GM23338 (cell line): ENCODE measurements around the gene TFEB. TPM values are rescaled to one million over a fixed set of nuclear protein-coding genes. Genes with fewer than 3 reads are reported as not detected.

Experiments
- ATAC-seq: fragments of 200-7000 bp; cut with Tn5 transposase; 3 replicates; pipeline ENCODE4 v1.9.1; 2020
- DNase-seq: peaks from one replicate; pipeline ENCODE4 v3.0.0-alpha.2; 2015; ENCODE audit warnings: low spot score
- H2AFZ ChIP-seq: fragments of 200-600 bp; sonication (generic); 2 replicates; pipeline ENCODE4 v1.8.0; 2016; ENCODE audit warnings: antibody characterized with exemption, mild to moderate bottlenecking, moderate library complexity
- H3F3A ChIP-seq: fragments of 200-600 bp; sonication (generic); replicated peaks from 2 replicates; pipeline ENCODE4 v1.8.0; 2017; ENCODE audit warnings: antibody characterized with exemption, mixed run types, low read depth
- H3K27ac ChIP-seq: fragments of 200-600 bp; sonication (generic); 2 replicates; pipeline ENCODE4 v1.6.1; 2016; ENCODE audit warnings: low read depth
- H3K27me3 ChIP-seq: fragments of 200-600 bp; sonication (generic); 2 replicates; pipeline ENCODE4 v1.8.0; 2016; ENCODE audit warnings: mild to moderate bottlenecking, mixed run types, moderate library complexity; ENCODE audit not compliant: insufficient read depth
- H3K36me3 ChIP-seq: fragments of 200-600 bp; sonication (generic); 2 replicates; pipeline ENCODE4 v1.8.0; 2016; ENCODE audit warnings: mild to moderate bottlenecking; ENCODE audit not compliant: insufficient read depth
- H3K4me1 ChIP-seq: fragments of 200-600 bp; sonication (generic); 2 replicates; pipeline ENCODE4 v1.8.0; 2016; ENCODE audit warnings: mild to moderate bottlenecking, moderate library complexity; ENCODE audit not compliant: insufficient read depth
- H3K4me2 ChIP-seq: fragments of 200-600 bp; sonication (generic); 2 replicates; pipeline ENCODE4 v1.7.1; 2017; ENCODE audit warnings: mixed run types
- H3K4me3 ChIP-seq: fragments of 200-600 bp; sonication (generic); 2 replicates; pipeline ENCODE4 v1.6.1; 2016; ENCODE audit warnings: mixed run types
- H3K79me2 ChIP-seq: fragments of 200-600 bp; sonication (generic); replicated peaks from 2 replicates; pipeline ENCODE4 v1.8.0; 2017; ENCODE audit warnings: mild to moderate bottlenecking; ENCODE audit not compliant: insufficient read depth
- H3K9me2 ChIP-seq: fragments of 200-600 bp; sonication (generic); 2 replicates; pipeline ENCODE4 v1.8.0; 2017; ENCODE audit not compliant: insufficient read depth
- H4K20me1 ChIP-seq: fragments of 200-600 bp; sonication (generic); replicated peaks from 2 replicates; pipeline ENCODE4 v1.8.0; 2017; ENCODE audit warnings: mild to moderate bottlenecking; ENCODE audit not compliant: insufficient read depth
- H3K27ac Mint-ChIP-seq: 2 replicates; pipeline ENCODE4 v1.8.0; 2020; ENCODE audit warnings: inconsistent platforms, mild to moderate bottlenecking, moderate library complexity, mixed read lengths
- H3K27me3 Mint-ChIP-seq: 3 replicates; pipeline ENCODE4 v1.8.0; 2022; ENCODE audit warnings: low read depth, mild to moderate bottlenecking, moderate library complexity, mixed read lengths, inconsistent platforms; ENCODE audit not compliant: insufficient read depth, poor library complexity
- H3K36me3 Mint-ChIP-seq: 3 replicates; pipeline ENCODE4 v1.8.0; 2021; ENCODE audit warnings: low read depth, mild to moderate bottlenecking, inconsistent platforms, moderate library complexity, mixed read lengths
- H3K4me1 Mint-ChIP-seq: 3 replicates; pipeline ENCODE4 v1.8.0; 2020; ENCODE audit warnings: mild to moderate bottlenecking, inconsistent platforms, mixed read lengths
- H3K4me3 Mint-ChIP-seq: 3 replicates; pipeline ENCODE4 v1.8.0; 2021; ENCODE audit warnings: moderate library complexity, mild to moderate bottlenecking, inconsistent platforms, mixed read lengths
- H3K9me3 Mint-ChIP-seq: 3 replicates; pipeline ENCODE4 v1.8.0; 2020; ENCODE audit warnings: moderate library complexity, mild to moderate bottlenecking, inconsistent platforms, mixed read lengths
- CREB1 ChIP-seq: fragments of 250-450 bp; sonication (Bioruptor Pico); IDR thresholded peaks from 2 replicates; pipeline ENCODE4 v1.5.0; 2020; ENCODE audit warnings: low read depth, mild to moderate bottlenecking, moderate library complexity
- CTCF ChIP-seq, 2 experiments: fragments of 200-600 bp in 1 of 2; sonication (generic) in 1 of 2; conservative IDR thresholded peaks; 2 replicates each; pipeline versions ENCODE4 v1.5.1 to v1.6.1; 2016 to 2017; ENCODE audit warnings: antibody characterized with exemption in 2 of 2, low read depth in 2 of 2, mild to moderate bottlenecking in 2 of 2, moderate library complexity in 1 of 2
- EZH2 ChIP-seq: fragments of 200-600 bp; sonication (generic); IDR thresholded peaks from one replicate; pipeline ENCODE4 v1.8.0; 2017; ENCODE audit warnings: antibody characterized with exemption, mild to moderate bottlenecking, low read depth; ENCODE audit not compliant: unreplicated experiment
- EZH2phosphoT487 ChIP-seq: fragments of 200-600 bp; sonication (generic); IDR thresholded peaks from one replicate; pipeline ENCODE4 v1.8.1; 2018; ENCODE audit warnings: antibody characterized with exemption; ENCODE audit not compliant: unreplicated experiment
- JUNB ChIP-seq: IDR thresholded peaks from one replicate; pipeline ENCODE4 v1.6.1; 2016; ENCODE audit warnings: antibody characterized with exemption; ENCODE audit not compliant: unreplicated experiment
- NANOG ChIP-seq: IDR thresholded peaks from 2 replicates; pipeline ENCODE4 v1.6.1; 2016; ENCODE audit warnings: antibody characterized with exemption, borderline replicate concordance
- POLR2AphosphoS5 ChIP-seq: IDR thresholded peaks from 2 replicates; pipeline ENCODE4 v1.6.1; 2016; ENCODE audit warnings: antibody characterized with exemption, low read depth
- STAT1 ChIP-seq: IDR thresholded peaks from one replicate; pipeline ENCODE4 v1.6.1; 2016; ENCODE audit warnings: antibody characterized with exemption; ENCODE audit not compliant: unreplicated experiment
- ZNF114 ChIP-seq: fragments of 250-450 bp; sonication (Bioruptor Pico); IDR thresholded peaks from 2 replicates; pipeline ENCODE4 v1.5.0; 2020; ENCODE audit warnings: mild to moderate bottlenecking, moderate library complexity
- ZNF331 ChIP-seq: fragments of 250-450 bp; sonication (Bioruptor Pico); IDR thresholded peaks from 2 replicates; pipeline ENCODE4 v1.5.0; 2020; ENCODE audit warnings: low read depth, mild to moderate bottlenecking, moderate library complexity
- polyA plus RNA-seq: library from polyadenylated mRNA; unstranded; fragments of >200 nt; fragmentation: Nextera tagmentation; extraction: Ambion mirVana; gene quantifications from 2 replicates; pipeline ENCODE4 v1.2.1, GENCODE V29; 2016
- total RNA-seq: library from RNA; depleted of rRNA; stranded (reverse); fragments of >200 nt; shearing (Covaris generic); gene quantifications from 2 replicates; pipeline ENCODE4 v1.2.3, GENCODE V29; 2014
- TF ChIP-seq, protein P1 (sequence below): IDR thresholded peaks from 2 replicates; pipeline ENCODE4 v1.6.1; 2016; ENCODE audit warnings: antibody characterized with exemption
- TF ChIP-seq, protein P2 (sequence below): fragments of 250-450 bp; sonication (Bioruptor Pico); IDR thresholded peaks from 2 replicates; pipeline ENCODE4 v1.5.0; 2020; ENCODE audit warnings: mild to moderate bottlenecking, moderate library complexity
- TF ChIP-seq, protein P3 (sequence below): IDR thresholded peaks from one replicate; pipeline ENCODE4 v1.6.1; 2018; ENCODE audit warnings: antibody characterized with exemption; ENCODE audit not compliant: unreplicated experiment

Gene TFEB
- total and polyA plus RNA-seq, 2 experiments from 2014 or later, result 1.3 to 4.3 TPM

DNA sequence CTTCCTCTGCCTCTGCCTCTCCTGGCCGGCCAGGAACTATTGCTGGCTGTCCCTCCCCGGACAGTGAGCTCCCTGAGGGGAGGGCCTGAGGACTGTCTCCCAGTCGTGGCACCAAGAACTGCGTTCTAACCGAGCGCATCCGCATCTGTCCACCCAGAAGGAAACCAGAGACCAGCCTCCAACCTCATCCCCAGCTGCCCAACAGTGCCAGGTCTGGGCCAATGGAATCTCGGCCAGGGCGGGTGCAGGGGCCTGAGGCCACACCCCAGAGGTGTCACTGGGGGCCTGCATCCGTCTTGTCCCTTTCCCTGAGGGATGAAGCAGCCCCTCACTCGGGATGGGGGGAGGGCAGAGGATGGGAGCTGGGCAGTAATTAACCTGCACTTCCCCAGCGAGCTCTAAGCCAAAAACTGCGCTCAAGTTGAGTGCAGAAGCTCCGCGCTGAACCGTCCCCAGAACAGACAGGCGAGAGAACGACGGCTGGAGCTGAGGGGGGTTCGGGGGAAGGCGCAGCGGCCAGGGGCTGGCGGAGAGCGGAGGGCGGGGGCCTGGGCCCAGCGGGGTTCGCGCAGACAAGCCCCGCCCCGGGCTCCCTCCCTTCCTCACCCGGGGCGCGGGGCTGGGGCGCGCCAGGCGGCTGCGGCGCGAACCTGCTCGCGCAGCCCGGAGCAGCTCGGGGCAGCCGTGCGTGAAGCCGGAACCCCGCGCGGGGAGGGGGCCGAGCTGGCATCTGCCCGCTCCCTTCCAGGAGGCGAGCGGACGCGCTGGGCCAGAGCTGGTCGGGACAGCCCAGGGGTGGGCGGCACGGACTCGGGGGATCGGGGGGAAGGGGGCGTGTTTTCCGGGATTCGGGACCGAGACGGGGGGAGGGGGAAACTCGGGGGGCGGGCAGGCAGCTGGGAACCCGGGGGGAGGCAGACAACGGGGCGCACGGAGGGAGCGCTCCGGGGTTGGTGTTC, 1.4 kb downstream of the TFEB start:
- no peaks in the 10 kb centered on the region for H3K36me3 Mint-ChIP-seq
- no peak overlapping the region for H3K27ac ChIP-seq
- peaks cover 18% of the 10 kb centered on the region for H3K27me3 ChIP-seq
- peak overlapping the region; percentile 86 for H3K4me3 Mint-ChIP-seq
- H3K4me2 ChIP-seq, result peak overlapping the region; percentile 95
- no peak overlapping the region for H3K27ac Mint-ChIP-seq
- H3K36me3 ChIP-seq, result no peaks in the 10 kb centered on the region
- peak overlapping the region; percentile 80 for H3K4me3 ChIP-seq
- H3K79me2 ChIP-seq, result no peaks in the 10 kb centered on the region
- peaks cover 45% of the 10 kb centered on the region for H3K4me1 Mint-ChIP-seq
- peak overlapping the region; percentile 96 for H2AFZ ChIP-seq
- H4K20me1 ChIP-seq, result no peaks in the 10 kb centered on the region
- TF ChIP-seq CREB1 (CRISPR knock-in tag) (no peak), EZH2phosphoT487 (no peak), CTCF (conservative IDR thresholded peaks at IDR 0.05; ENCODE audit: low read depth in 2 of 2) (no peak), ZNF331 (CRISPR knock-in tag) (no peak), JUNB (no peak), STAT1 (no peak), POLR2AphosphoS5 (peak; percentile 25; the same call in 1 of the 2 replicates), EZH2 (no peak), ZNF114 (CRISPR knock-in tag) (no peak), NANOG (no peak)
- TF ChIP-seq, protein P1, sequence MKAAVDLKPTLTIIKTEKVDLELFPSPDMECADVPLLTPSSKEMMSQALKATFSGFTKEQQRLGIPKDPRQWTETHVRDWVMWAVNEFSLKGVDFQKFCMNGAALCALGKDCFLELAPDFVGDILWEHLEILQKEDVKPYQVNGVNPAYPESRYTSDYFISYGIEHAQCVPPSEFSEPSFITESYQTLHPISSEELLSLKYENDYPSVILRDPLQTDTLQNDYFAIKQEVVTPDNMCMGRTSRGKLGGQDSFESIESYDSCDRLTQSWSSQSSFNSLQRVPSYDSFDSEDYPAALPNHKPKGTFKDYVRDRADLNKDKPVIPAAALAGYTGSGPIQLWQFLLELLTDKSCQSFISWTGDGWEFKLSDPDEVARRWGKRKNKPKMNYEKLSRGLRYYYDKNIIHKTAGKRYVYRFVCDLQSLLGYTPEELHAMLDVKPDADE, result 0 out of 2 replicates have a peak, but pooled peaks have one; percentile 18
- TF ChIP-seq, protein P2, sequence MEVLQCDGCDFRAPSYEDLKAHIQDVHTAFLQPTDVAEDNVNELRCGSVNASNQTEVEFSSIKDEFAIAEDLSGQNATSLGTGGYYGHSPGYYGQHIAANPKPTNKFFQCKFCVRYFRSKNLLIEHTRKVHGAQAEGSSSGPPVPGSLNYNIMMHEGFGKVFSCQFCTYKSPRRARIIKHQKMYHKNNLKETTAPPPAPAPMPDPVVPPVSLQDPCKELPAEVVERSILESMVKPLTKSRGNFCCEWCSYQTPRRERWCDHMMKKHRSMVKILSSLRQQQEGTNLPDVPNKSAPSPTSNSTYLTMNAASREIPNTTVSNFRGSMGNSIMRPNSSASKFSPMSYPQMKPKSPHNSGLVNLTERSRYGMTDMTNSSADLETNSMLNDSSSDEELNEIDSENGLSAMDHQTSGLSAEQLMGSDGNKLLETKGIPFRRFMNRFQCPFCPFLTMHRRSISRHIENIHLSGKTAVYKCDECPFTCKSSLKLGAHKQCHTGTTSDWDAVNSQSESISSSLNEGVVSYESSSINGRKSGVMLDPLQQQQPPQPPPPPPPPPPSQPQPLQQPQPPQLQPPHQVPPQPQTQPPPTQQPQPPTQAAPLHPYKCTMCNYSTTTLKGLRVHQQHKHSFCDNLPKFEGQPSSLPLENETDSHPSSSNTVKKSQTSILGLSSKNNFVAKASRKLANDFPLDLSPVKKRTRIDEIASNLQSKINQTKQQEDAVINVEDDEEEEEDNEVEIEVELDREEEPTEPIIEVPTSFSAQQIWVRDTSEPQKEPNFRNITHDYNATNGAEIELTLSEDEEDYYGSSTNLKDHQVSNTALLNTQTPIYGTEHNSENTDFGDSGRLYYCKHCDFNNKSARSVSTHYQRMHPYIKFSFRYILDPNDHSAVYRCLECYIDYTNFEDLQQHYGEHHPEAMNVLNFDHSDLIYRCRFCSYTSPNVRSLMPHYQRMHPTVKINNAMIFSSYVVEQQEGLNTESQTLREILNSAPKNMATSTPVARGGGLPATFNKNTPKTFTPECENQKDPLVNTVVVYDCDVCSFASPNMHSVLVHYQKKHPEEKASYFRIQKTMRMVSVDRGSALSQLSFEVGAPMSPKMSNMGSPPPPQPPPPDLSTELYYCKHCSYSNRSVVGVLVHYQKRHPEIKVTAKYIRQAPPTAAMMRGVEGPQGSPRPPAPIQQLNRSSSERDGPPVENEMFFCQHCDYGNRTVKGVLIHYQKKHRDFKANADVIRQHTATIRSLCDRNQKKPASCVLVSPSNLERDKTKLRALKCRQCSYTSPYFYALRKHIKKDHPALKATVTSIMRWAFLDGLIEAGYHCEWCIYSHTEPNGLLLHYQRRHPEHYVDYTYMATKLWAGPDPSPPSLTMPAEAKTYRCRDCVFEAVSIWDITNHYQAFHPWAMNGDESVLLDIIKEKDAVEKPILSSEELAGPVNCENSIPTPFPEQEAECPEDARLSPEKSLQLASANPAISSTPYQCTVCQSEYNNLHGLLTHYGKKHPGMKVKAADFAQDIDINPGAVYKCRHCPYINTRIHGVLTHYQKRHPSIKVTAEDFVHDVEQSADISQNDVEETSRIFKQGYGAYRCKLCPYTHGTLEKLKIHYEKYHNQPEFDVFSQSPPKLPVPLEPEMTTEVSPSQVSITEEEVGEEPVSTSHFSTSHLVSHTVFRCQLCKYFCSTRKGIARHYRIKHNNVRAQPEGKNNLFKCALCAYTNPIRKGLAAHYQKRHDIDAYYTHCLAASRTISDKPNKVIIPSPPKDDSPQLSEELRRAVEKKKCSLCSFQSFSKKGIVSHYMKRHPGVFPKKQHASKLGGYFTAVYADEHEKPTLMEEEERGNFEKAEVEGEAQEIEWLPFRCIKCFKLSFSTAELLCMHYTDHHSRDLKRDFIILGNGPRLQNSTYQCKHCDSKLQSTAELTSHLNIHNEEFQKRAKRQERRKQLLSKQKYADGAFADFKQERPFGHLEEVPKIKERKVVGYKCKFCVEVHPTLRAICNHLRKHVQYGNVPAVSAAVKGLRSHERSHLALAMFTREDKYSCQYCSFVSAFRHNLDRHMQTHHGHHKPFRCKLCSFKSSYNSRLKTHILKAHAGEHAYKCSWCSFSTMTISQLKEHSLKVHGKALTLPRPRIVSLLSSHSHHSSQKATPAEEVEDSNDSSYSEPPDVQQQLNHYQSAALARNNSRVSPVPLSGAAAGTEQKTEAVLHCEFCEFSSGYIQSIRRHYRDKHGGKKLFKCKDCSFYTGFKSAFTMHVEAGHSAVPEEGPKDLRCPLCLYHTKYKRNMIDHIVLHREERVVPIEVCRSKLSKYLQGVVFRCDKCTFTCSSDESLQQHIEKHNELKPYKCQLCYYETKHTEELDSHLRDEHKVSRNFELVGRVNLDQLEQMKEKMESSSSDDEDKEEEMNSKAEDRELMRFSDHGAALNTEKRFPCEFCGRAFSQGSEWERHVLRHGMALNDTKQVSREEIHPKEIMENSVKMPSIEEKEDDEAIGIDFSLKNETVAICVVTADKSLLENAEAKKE (CRISPR knock-in tag), result no peak
- TF ChIP-seq, protein P3, sequence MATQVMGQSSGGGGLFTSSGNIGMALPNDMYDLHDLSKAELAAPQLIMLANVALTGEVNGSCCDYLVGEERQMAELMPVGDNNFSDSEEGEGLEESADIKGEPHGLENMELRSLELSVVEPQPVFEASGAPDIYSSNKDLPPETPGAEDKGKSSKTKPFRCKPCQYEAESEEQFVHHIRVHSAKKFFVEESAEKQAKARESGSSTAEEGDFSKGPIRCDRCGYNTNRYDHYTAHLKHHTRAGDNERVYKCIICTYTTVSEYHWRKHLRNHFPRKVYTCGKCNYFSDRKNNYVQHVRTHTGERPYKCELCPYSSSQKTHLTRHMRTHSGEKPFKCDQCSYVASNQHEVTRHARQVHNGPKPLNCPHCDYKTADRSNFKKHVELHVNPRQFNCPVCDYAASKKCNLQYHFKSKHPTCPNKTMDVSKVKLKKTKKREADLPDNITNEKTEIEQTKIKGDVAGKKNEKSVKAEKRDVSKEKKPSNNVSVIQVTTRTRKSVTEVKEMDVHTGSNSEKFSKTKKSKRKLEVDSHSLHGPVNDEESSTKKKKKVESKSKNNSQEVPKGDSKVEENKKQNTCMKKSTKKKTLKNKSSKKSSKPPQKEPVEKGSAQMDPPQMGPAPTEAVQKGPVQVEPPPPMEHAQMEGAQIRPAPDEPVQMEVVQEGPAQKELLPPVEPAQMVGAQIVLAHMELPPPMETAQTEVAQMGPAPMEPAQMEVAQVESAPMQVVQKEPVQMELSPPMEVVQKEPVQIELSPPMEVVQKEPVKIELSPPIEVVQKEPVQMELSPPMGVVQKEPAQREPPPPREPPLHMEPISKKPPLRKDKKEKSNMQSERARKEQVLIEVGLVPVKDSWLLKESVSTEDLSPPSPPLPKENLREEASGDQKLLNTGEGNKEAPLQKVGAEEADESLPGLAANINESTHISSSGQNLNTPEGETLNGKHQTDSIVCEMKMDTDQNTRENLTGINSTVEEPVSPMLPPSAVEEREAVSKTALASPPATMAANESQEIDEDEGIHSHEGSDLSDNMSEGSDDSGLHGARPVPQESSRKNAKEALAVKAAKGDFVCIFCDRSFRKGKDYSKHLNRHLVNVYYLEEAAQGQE, result no peak
- peaks cover 21% of the 10 kb centered on the region for H3K27me3 Mint-ChIP-seq
- no peaks in the 10 kb centered on the region for H3K9me2 ChIP-seq
- DNase-seq (peak; percentile 86), ATAC-seq (peak; percentile 70)
- H3K9me3 Mint-ChIP-seq, result no peaks in the 10 kb centered on the region
- peaks cover 30% of the 10 kb centered on the region for H3K4me1 ChIP-seq
- peaks cover 14% of the 10 kb centered on the region for H3F3A ChIP-seq
